Prostate gland (tissue), 2 donors: ENCODE measurements around the gene MYADML2. TPM values are rescaled to one million over a fixed set of nuclear protein-coding genes. Genes with fewer than 3 reads are reported as not detected.

ENCODE experiments used
- DNase-seq: peaks from one replicate; pipeline ENCODE4 v3.0.0-alpha.2; 2019; ENCODE audit warnings: low spot score
- H3K27ac ChIP-seq, 2 donors: fragments of 200-600 bp; sonication (generic); 2 replicates each; pipeline ENCODE4 v1.5.1; 2017 to 2019
- H3K27me3 ChIP-seq: fragments of 200-600 bp; sonication (generic); replicated peaks from 2 replicates; pipeline ENCODE4 v1.5.1; 2019; ENCODE audit not compliant: insufficient read depth
- H3K36me3 ChIP-seq, 2 donors: fragments of 200-600 bp; sonication (generic); 1 replicate in 1 of 2; 2 replicates in 1 of 2; pipeline versions ENCODE4 v1.5.1 to v1.8.1; 2017 to 2019
- H3K4me1 ChIP-seq: fragments of 200-600 bp; sonication (generic); replicated peaks from 2 replicates; pipeline ENCODE4 v1.5.1; 2019
- H3K4me3 ChIP-seq, 2 donors: fragments of 200-600 bp; sonication (generic); 2 replicates each; pipeline ENCODE4 v1.5.1; 2017 to 2019
- H3K9me3 ChIP-seq: fragments of 200-600 bp; sonication (generic); 2 replicates; pipeline ENCODE4 v1.5.1; 2017
- POLR2A ChIP-seq: fragments of 450-650 bp; IDR thresholded peaks from one replicate; pipeline ENCODE4 v1.6.1; 2016; ENCODE audit warnings: antibody characterized with exemption, mild to moderate bottlenecking
- POLR2AphosphoS5 ChIP-seq: sonication (generic); formaldehyde crosslinking; IDR thresholded peaks from one replicate; pipeline ENCODE4 v1.6.1; 2017; ENCODE audit warnings: antibody characterized with exemption
- whole genome bisulfite sequencing: methylation state at CpG from one replicate; pipeline ENCODE4 v1.1.5; 2018; 5-methylcytosine and 5-hydroxymethylcytosine counted together
- intact Hi-C: fragments of 100-400 bp; cut with DNase I; formaldehyde crosslinking; loops from one replicate; pipeline ENCODE4 v1.14.2; 2022
- total RNA-seq, 2 donors: library from RNA; depleted of rRNA; stranded (reverse); fragments of >200 nt; gene quantifications; one replicate each; pipeline ENCODE4 v1.1.0, GENCODE V29; 2016
- TF ChIP-seq, protein P1 (sequence below), 4 experiments: fragments of 200-600 bp in 2 of 4; fragments of 450-650 bp in 2 of 4; sonication (generic) in 2 of 4; IDR thresholded peaks; 1 replicate in 3 of 4; 2 replicates in 1 of 4; pipeline ENCODE4 v1.5.1; 2016 to 2019; ENCODE audit warnings: antibody characterized with exemption in 4 of 4, mild to moderate bottlenecking in 2 of 4, moderate library complexity in 2 of 4

The MYADML2 gene
- total RNA-seq, 2 donors from 2014 or later, result 0.14 TPM; not detected in 1

- intact Hi-C loops, result no loop called here
- H3K36me3 ChIP-seq, result peaks cover 10 to 11% of the 10 kb centered on the region in 2 donors
- 77% methylated on average over 21 of the region's 21 CpGs for WGBS
- no peak for DNase-seq
- TF ChIP-seq POLR2AphosphoS5 (no peak), POLR2A (no peak)
- TF ChIP-seq, protein P1, sequence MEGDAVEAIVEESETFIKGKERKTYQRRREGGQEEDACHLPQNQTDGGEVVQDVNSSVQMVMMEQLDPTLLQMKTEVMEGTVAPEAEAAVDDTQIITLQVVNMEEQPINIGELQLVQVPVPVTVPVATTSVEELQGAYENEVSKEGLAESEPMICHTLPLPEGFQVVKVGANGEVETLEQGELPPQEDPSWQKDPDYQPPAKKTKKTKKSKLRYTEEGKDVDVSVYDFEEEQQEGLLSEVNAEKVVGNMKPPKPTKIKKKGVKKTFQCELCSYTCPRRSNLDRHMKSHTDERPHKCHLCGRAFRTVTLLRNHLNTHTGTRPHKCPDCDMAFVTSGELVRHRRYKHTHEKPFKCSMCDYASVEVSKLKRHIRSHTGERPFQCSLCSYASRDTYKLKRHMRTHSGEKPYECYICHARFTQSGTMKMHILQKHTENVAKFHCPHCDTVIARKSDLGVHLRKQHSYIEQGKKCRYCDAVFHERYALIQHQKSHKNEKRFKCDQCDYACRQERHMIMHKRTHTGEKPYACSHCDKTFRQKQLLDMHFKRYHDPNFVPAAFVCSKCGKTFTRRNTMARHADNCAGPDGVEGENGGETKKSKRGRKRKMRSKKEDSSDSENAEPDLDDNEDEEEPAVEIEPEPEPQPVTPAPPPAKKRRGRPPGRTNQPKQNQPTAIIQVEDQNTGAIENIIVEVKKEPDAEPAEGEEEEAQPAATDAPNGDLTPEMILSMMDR (IDR thresholded peaks at IDR 0.05), result no peak
- no peak overlapping the region for H3K27ac ChIP-seq
- H3K4me3 ChIP-seq, result no peak overlapping the region
- H3K27me3 ChIP-seq, result no peaks in the 10 kb centered on the region
- no peaks in the 10 kb centered on the region for H3K9me3 ChIP-seq
- peaks cover 4% of the 10 kb centered on the region for H3K4me1 ChIP-seq
Observed at GRCh38 chr17:81916234-81917001, 30.6 kb downstream of the MYADML2 start.

- H3K36me3 ChIP-seq, result peaks cover 10 to 11% of the 10 kb centered on the region in 2 donors
- TF ChIP-seq, protein P1 (IDR thresholded peaks at IDR 0.05), result no peak
- TF ChIP-seq POLR2A, result no peak
- no peak for TF ChIP-seq POLR2AphosphoS5
- H3K9me3 ChIP-seq, result no peaks in the 10 kb centered on the region
- H3K4me1 ChIP-seq, result peaks cover 4% of the 10 kb centered on the region
- no peak overlapping the region for H3K4me3 ChIP-seq
- no peak overlapping the region for H3K27ac ChIP-seq
- 86% methylated on average over 12 of the region's 12 CpGs for WGBS
- no peak for DNase-seq
- H3K27me3 ChIP-seq, result no peaks in the 10 kb centered on the region
- intact Hi-C loops, result no loop called here
Observed at GRCh38 chr17:81915331-81915730, 31.7 kb downstream of the MYADML2 start.

DNA sequence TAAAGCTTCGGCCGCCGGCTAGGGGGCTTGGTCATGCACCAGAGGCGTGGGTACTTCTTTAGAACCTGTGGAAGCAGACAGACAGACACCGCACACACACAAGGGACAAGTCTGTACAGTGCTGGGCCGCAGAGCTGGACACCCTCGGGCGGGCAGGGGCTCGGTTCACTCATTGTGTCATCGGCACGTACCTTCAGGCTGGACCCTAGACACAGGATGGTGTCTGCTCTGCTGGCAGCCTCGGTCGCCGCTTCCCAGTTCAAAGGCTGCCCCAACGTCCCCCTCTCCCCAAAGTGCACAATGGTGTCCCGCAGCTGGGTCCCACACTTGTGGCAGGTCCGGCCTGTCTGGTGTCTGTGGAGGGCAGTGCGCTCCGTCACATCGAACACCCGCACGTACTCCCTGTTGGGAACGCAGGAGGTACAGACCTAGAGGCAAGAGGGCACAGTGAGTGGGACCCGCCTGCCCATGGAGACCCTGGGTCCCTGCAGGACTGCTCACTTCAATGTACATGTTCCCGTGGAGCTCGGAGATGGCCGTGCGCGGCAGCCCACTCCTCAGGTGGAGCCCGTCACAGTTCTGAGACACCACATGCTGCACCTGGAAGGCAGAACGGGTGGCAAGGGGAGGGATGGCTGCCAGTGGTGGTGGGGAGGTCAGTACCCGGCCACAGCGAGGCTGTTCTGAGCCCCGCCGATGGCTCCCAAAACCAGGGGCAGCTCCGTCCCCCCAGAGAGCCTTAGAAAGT is 32.8 kb downstream of the MYADML2 start:
- no peak for DNase-seq
- WGBS, result 96% methylated on average over 33 of the region's 36 CpGs
- intact Hi-C loops, result no loop called here
- no peaks in the 10 kb centered on the region for H3K9me3 ChIP-seq
- peaks cover 10 to 11% of the 10 kb centered on the region in 2 donors for H3K36me3 ChIP-seq
- no peak overlapping the region for H3K27ac ChIP-seq
- no peaks in the 10 kb centered on the region for H3K27me3 ChIP-seq
- no peak overlapping the region for H3K4me3 ChIP-seq
- TF ChIP-seq, protein P1 (IDR thresholded peaks at IDR 0.05), result no peak
- no peak for TF ChIP-seq POLR2AphosphoS5
- no peak for TF ChIP-seq POLR2A
- peaks cover 10% of the 10 kb centered on the region for H3K4me1 ChIP-seq

DNA sequence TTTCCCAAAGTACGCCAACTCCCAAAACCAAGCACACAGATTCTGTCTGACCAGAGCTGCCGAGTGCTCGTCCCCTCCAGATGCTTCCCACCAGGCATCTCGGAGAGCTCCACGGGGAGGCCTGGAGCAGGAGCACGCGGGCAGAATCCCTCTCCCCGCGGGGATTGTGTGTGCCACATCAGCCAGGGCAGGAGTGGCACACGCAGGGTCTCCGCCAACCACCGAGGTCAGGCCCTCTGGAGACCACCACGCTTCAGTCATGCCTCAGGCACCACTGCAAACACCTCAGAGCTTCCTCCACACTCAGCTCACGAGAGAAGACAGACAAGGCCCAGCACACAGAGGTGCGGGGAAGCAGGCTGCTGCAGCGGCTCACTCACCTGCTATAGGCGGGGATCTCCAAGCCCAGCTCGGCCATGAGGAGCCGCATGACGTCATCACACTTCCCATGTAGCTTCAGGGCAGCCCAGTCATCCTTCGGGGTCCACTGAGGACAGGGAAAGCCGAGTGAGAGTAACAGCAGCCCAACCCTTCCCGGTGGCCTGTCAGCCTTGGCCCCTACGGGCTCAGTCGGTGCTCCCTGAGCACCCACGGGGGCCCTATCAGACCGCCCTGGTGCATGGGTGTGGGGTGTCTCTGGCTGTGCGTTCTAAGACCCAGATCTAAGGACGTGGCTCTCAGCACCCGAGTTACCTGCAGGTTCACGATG is 33.5 kb downstream of the MYADML2 start:
- H3K27me3 ChIP-seq, result no peaks in the 10 kb centered on the region
- intact Hi-C loops, result no loop called here
- no peak for TF ChIP-seq POLR2AphosphoS5
- no peak for TF ChIP-seq POLR2A
- TF ChIP-seq, protein P1 (IDR thresholded peaks at IDR 0.05), result no peak
- peaks cover 11% of the 10 kb centered on the region for H3K4me1 ChIP-seq
- H3K27ac ChIP-seq, result no peak overlapping the region
- WGBS, result 96% methylated on average over 29 of the region's 31 CpGs
- no peaks in the 10 kb centered on the region for H3K9me3 ChIP-seq
- peaks cover 10 to 11% of the 10 kb centered on the region in 2 donors for H3K36me3 ChIP-seq
- no peak for DNase-seq
- H3K4me3 ChIP-seq, result no peak overlapping the region
